Fibroblast of skin of scalp (primary cell): Measurements from ENCODE around the gene SIRPB2. TPM values are rescaled to one million over a fixed set of nuclear protein-coding genes. Genes with fewer than 3 reads are reported as not detected.
A peak's percentile ranks its signal among the peaks of the same experiment; 100 is the strongest.

ENCODE experiments used
- DNase-seq: peaks from one replicate; pipeline ENCODE4 v3.0.0-alpha.2; 2013
- polyA plus RNA-seq, 2 experiments: library from polyadenylated mRNA; unstranded; fragments of 120-200 nt; gene quantifications; one replicate each; pipeline ENCODE4 v1.2.1, GENCODE V29; 2013; ENCODE audit not compliant: insufficient read length in 2 of 2

The SIRPB2 gene
- polyA plus RNA-seq (2013, experiment 1 of 2; ENCODE audit: insufficient read length), result not detected
- polyA plus RNA-seq (2013, experiment 2 of 2; ENCODE audit: insufficient read length), result not detected

- no peak for DNase-seq
Measured at GRCh38 chr20:1491281-1491840, at the start of gene SIRPB2. Gene SIRPB2, minus strand, starts transcription at chr20:1491420. Its CDS starts 61 bp downstream, at chr20:1491359.

- DNase-seq, result no peak
Measured at GRCh38 chr20:1539816-1540419, 48.7 kb upstream of the SIRPB2 start.

- DNase-seq, result no peak
Measured at GRCh38 chr20:1538655-1539054, 47.4 kb upstream of the SIRPB2 start.

- no peak for DNase-seq
Measured at GRCh38 chr20:1537731-1538058, 46.5 kb upstream of the SIRPB2 start.

GRCh38 chr20:1536893-1537730 is 45.9 kb upstream of the SIRPB2 start:
- DNase-seq, result no peak

- no peak for DNase-seq
Measured at GRCh38 chr20:1535420-1536175, 44.4 kb upstream of the SIRPB2 start.

- no peak for DNase-seq
Measured at GRCh38 chr20:1534526-1534925, 43.3 kb upstream of the SIRPB2 start.

GRCh38 chr20:1533059-1533458 is 41.8 kb upstream of the SIRPB2 start:
- DNase-seq, result no peak

GRCh38 chr20:1528811-1529210 is 37.6 kb upstream of the SIRPB2 start:
- peak; percentile 14 for DNase-seq

GRCh38 chr20:1527923-1528322 is 36.7 kb upstream of the SIRPB2 start:
- DNase-seq, result no peak

- DNase-seq, result peak; percentile 13
Measured at GRCh38 chr20:1526896-1527295, 35.7 kb upstream of the SIRPB2 start.

- no peak for DNase-seq
Measured at GRCh38 chr20:1526310-1526709, 35.1 kb upstream of the SIRPB2 start.

- DNase-seq, result no peak
Measured at GRCh38 chr20:1524004-1524403, 32.8 kb upstream of the SIRPB2 start.

- DNase-seq, result no peak
Measured at GRCh38 chr20:1517010-1517409, 25.8 kb upstream of the SIRPB2 start.

GRCh38 chr20:1513801-1514200 is 22.6 kb upstream of the SIRPB2 start:
- DNase-seq, result no peak

- DNase-seq, result peak; percentile 11
Measured at GRCh38 chr20:1509237-1509636, 18.0 kb upstream of the SIRPB2 start.

- DNase-seq, result no peak
Measured at GRCh38 chr20:1508574-1508973, 17.4 kb upstream of the SIRPB2 start.

- DNase-seq, result no peak
Measured at GRCh38 chr20:1507276-1507675, 16.1 kb upstream of the SIRPB2 start.

- no peak for DNase-seq
Measured at GRCh38 chr20:1505871-1506270, 14.7 kb upstream of the SIRPB2 start.

GRCh38 chr20:1505361-1505760 is 14.1 kb upstream of the SIRPB2 start:
- DNase-seq, result no peak

GRCh38 chr20:1503564-1504227 is 12.5 kb upstream of the SIRPB2 start:
- DNase-seq, result peak; percentile 86

- no peak for DNase-seq
Measured at GRCh38 chr20:1500496-1500895, 9.3 kb upstream of the SIRPB2 start.
